HG02943 (cell line): Measurements from ENCODE around the gene HHIPL1.

Experiments used
- ATAC-seq: cut with Tn5 transposase; IDR thresholded peaks from one replicate; pipeline ENCODE4 v1.9.1; 2021; ENCODE audit warnings: mild to moderate bottlenecking, low read depth, moderate library complexity; ENCODE audit not compliant: unreplicated experiment

HHIPL1 gene

GRCh38 chr14:99644723-99645544, at the start of gene HHIPL1:
TSS of gene HHIPL1 (plus strand) at chr14:99645129. CDS start at chr14:99645208, 79 bp downstream.
- ATAC-seq: no peak

DNA sequence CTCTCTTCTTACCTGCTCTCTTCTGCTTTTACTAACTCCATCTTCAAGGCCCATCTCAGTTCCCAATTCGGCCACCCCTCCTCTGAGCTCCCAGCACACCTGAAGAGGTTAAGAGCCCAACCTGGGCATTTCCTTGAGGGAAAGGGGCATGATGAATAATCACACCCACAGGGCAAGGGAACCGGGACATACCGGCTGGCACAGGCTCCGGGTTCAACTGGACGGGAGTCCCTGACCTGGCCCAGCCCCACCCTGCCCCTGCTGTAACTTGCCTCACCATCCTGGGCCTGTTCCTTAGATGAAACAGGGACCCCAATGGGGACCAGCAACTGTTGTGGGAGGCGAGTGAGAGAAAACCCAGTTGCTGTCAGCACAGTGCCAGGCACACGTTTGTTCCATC, 49.4 kb upstream of the HHIPL1 start:
- no peak for ATAC-seq

- no peak for ATAC-seq
These were observed 48.8 kb upstream of the HHIPL1 start for GRCh38 chr14:99596071-99596627.

- no peak for ATAC-seq
These were observed 48.2 kb upstream of the HHIPL1 start for GRCh38 chr14:99596772-99597171.

DNA sequence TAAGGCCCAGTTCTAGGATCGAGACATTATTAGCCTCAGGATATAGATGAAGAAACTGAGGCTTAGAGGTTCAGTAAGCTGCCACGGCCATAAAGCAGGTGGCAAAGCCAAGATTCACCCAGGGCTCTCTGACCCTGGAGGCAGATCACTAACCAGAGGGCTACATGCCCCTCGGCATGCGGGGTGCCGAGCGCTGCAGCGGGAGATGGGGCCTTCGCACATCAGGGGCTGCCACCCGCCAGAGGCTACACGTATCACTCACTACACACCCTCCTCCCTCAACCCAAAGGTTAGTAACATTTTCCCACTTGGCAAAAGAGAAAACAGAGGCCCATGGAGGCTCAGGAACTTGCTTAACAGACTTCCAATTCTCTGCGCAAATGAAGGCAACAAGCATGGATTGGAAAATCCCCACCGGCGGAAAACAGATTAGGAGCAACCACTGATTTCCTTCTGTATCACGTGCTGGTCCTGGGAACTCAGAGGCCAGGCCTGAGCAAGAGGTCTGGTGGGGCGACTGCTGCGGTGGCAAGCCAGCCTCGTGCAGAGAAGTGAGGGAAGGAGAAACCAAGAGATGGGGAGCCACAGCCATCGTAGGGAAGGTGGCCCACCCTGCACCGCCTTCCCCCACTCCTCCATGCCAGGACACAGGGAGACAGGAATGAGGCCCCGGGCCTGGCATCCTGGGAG, 46.9 kb upstream of the HHIPL1 start:
- no peak for ATAC-seq

DNA sequence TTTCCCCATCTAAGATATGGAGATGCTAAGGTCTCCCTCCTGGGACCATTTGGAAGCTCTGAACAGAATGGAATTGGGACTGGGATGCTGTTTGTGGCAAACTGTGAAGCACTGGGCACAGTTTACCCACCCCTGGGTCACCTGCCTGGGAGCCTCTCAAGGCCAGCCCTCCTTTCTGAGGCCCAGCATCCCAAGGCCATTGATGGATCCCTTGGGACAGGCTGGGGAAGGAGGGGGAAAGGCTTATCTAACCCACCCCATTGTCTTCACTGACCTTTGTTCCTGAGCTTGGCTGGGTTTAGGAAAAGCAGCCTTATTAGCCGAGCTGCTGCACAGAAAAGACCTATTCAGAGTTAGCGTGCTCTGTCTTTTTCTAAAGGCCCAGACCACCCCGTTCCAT, 46.2 kb upstream of the HHIPL1 start:
- ATAC-seq: no peak

DNA sequence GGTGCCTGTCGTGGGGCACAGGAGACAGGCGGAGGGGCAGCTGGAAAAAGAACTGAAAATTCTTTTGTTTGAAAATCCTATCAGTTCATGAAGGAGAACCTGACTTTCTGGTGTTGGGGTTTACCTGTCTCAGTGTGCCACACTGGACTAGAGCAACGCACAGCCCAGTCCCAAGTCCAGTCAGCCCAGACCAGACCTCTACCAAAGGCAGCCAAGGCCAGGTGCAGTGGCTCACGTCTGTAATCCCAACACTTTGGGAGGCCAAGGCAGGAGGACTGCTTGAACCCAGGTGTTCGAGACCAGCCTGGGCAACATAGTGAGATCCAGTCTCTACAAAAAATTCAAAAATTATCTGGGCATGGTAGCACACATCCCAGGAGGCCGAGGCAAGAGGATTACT, 45.5 kb upstream of the HHIPL1 start:
- ATAC-seq: no peak

- ATAC-seq: no peak
These were observed 44.6 kb upstream of the HHIPL1 start for GRCh38 chr14:99600232-99600888.

GRCh38 chr14:99601361-99601831, 43.5 kb upstream of the HHIPL1 start:
- ATAC-seq: no peak

DNA sequence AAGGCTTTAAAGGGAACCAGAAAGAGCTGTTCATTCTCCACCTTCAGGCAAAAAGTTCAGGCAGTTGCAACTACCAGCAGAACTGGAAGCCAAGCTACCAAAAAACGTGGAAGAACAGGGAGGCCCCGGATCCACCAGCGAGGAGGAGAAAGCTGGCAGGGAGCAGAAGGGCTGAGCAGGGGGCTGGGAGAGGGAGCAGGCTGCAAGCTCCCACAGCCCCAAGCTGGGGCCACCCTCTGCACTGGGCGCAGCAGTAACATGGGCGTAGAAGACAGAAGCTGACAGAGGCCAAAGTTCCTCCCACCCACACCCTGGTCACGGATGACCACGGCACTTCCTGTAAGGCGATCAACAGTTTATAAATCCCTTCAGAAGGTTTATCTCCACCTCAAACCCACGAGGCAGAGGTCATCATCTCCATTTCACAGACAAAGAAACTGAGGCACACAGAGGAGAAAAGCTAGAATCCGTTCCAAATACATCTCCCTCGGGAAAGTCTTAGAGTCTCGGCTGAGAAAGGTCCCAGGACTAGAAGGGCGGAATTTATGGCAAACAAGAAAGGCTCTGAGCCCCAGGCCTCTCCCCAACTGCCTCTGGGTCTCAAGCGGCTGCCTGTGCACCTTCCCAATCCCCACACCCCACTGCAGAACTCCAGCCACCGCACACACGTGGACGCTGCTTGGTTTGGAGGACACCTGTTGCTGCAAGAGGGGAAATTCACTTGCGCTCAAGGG, 42.7 kb upstream of the HHIPL1 start:
- ATAC-seq: no peak

- no peak for ATAC-seq
These were observed 42.0 kb upstream of the HHIPL1 start for GRCh38 chr14:99602788-99603415.

DNA sequence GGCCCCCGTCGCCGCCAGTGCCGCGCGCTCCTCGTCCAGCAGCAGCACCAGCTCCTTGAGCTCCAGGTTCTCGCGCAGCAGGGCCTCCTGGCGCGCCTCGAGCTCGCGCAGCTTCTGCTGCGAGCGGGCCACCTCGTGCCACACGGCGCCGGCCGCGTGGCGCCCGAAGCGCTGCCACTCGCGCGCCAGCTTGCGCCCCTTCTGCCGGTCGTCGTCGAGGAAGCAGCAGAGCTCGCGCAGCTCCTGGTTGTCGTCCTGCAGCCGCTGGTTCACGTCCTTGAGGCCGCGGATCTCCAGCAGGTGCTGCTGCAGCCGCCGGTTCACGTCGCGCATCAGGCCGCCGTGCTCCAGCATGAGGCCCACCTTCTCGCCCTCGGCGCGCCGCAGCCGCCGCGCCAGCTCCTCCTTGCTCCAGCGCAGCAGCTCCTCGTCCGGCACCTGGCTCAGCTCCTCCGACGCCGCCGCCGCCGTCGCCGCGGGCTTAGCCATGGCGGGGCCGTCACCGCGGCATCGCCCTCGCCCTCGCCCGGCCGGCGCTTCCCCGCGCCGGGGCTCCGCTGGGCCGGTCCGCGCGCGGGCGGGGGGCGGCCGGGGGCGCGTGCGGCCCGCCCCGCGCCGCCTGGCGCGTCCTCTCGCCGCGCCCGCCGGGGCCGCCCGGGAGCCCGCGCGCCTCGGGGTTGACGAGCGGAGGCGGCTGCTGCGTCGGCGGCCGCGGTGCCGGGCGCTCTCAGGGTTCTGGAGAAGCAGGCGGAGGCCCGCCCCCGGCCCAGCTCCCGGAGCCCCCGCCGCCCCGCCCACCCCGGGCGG, 41.3 kb upstream of the HHIPL1 start, which contains the start of gene CCDC85C:
Gene CCDC85C, minus strand, starts transcription at position 737 of the 807 bp plus-strand sequence. Its CDS starts 248 bp downstream, at position 489.
- ATAC-seq: peak; percentile 4

- peak; percentile 75 for ATAC-seq
These were observed 40.6 kb upstream of the HHIPL1 start for GRCh38 chr14:99604278-99604765.

GRCh38 chr14:99604766-99605298, 40.1 kb upstream of the HHIPL1 start:
- ATAC-seq: peak; percentile 23

DNA sequence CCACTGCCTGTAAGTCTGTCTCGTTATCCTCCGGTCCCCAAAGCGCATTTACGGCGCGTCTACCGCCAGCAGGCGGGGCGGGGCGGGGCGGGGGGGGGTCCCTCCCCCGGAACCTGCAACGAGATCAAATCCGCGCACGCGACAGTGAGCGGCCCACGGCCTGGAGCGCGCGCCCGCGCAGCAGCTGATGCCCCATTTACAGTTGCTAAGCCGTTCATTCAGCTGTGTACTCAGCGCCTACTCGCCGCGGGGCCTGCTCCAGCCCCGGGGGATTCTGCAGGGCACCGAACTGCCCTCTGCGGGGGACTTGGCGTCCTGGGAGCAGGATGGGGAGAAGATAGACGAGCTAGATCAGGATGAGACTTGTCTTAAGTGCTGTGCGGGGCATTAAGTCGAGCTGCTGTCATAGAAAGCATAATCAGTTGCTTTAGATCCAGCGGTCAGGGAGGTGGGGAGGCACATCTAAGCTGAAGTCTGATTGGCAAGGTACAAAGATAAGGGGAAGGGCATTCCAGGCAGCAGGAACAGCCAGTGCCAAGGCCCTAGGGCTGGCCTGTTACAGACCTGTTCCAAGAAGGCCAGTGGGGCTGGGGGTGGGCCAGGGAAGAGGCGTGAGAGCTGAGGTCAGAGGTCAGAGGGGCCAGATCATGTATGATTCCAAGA, 39.5 kb upstream of the HHIPL1 start:
- peak; percentile 33 for ATAC-seq

GRCh38 chr14:99606359-99606758, 38.6 kb upstream of the HHIPL1 start:
- no peak for ATAC-seq

- ATAC-seq: no peak
These were observed 36.3 kb upstream of the HHIPL1 start for GRCh38 chr14:99608591-99608990.
